ENCODE results near the gene NPAT.
A peak's percentile ranks its signal among the peaks of the same experiment; 100 is the strongest.
"Not testable (repeated sequence)": the region's sequence is repeated elsewhere in the genome, so short reads cannot be mapped to it uniquely, and the experiment has no call there.

The NPAT gene

GRCh38 chr11:108128772-108129171 lies 93.7 kb downstream of the NPAT start:
- TF ChIP-seq, protein P1, sequence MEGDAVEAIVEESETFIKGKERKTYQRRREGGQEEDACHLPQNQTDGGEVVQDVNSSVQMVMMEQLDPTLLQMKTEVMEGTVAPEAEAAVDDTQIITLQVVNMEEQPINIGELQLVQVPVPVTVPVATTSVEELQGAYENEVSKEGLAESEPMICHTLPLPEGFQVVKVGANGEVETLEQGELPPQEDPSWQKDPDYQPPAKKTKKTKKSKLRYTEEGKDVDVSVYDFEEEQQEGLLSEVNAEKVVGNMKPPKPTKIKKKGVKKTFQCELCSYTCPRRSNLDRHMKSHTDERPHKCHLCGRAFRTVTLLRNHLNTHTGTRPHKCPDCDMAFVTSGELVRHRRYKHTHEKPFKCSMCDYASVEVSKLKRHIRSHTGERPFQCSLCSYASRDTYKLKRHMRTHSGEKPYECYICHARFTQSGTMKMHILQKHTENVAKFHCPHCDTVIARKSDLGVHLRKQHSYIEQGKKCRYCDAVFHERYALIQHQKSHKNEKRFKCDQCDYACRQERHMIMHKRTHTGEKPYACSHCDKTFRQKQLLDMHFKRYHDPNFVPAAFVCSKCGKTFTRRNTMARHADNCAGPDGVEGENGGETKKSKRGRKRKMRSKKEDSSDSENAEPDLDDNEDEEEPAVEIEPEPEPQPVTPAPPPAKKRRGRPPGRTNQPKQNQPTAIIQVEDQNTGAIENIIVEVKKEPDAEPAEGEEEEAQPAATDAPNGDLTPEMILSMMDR (IDR thresholded peaks at IDR 0.05; ENCODE audit: extremely low read depth, insufficient read depth, missing control alignments), result no peak
- in situ Hi-C loops (cut with MboI; ENCODE audit: low pct_unique_long_range_greater_than_20kb, low sequenced_read_pairs, unreplicated experiment), result loop anchor here (10.0 kb wide), 1 partner anchor 526 kb away; no protein-coding TSS in a partner anchor

GRCh38 chr11:108125096-108125495 lies 97.3 kb downstream of the NPAT start:
- in situ Hi-C loops (cut with MboI; ENCODE audit: low pct_unique_long_range_greater_than_20kb, low sequenced_read_pairs, unreplicated experiment), result loop anchor here (10.0 kb wide), 1 partner anchor 530 kb away; no protein-coding TSS in a partner anchor
- DNase-seq (ENCODE audit: low spot score), result no peak
- TF ChIP-seq, protein P1 (IDR thresholded peaks at IDR 0.05; ENCODE audit: extremely low read depth, insufficient read depth, missing control alignments), result no peak

More at GRCh38 chr11:108128772-108129171, 93.7 kb downstream of the NPAT start:
- DNase-seq (ENCODE audit: low spot score), result no peak

DNA sequence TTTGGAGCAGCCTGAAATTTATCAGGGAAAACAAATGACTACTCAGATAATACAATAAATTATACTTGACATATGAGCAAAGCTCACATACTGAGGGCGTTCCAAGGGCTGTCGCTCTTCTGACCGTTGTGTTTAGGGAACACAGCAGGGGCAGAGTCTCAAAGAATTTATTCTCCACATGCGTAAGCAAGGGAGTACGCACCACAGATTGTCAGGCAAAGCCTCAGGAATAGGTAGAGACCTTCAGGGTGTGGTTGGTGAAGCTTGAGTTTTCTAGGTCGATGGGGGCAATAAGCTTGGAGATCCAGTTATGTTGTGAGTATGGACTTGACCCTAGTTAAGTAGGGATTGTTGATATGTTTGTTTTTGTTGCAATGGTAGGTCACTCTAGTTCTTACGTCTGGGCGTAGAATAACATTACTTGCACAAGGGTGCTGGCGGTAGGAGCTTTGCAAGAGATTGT lies 100.2 kb downstream of the NPAT start:
- DNase-seq (ENCODE audit: low spot score), result no peak
- TF ChIP-seq, protein P1 (IDR thresholded peaks at IDR 0.05; ENCODE audit: extremely low read depth, insufficient read depth, missing control alignments), result no peak
- in situ Hi-C loops (cut with MboI; ENCODE audit: low pct_unique_long_range_greater_than_20kb, low sequenced_read_pairs, unreplicated experiment), result loop anchor here (10.0 kb wide), 1 partner anchor 533 kb away; no protein-coding TSS in a partner anchor

DNA sequence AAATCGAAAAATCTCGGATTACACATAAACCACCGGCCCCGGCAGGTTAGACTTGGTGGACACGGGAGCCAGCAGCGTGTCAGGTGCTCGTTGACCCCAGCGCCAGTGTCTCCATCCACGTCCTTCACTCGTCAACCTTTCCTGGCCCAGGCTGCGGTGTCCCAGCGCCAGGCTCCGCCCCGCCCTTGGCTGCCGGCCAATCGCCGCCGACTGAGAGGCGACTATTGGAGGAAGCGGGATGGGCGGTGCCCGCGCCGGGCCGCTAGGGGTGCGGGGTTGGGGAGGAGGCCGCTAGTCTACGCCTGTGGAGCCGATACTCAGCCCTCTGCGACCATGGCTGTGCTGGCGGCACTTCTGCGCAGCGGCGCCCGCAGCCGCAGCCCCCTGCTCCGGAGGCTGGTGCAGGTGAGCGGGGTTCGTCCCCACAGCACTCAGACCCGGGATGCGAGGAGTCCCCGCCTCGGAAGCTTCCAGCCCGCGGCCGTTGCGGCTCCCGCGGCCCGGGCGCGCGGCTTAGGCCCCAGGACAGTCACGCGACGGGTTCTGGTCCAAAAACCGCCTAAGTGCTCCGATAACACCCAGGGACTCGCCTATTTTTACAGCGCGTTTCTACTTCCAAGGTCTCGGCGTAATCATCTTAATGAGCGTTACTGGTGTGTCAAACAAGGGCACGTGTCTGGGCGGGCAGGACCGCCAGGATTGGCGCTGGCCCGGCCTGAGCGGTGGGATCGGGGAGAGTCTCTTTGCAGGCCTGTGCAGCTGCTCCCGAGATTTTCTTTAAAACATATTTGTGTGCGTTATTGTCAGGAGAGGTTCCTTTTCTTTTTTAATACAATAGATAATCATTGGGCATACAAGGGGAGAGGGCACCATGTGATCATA lies 100.9 kb downstream of the NPAT start, which contains the start of gene ACAT1:
TSS of gene ACAT1 (plus strand) at position 294 of the 882 bp plus-strand sequence. CDS start at position 334, 40 bp downstream.
- in situ Hi-C loops (cut with MboI; ENCODE audit: low pct_unique_long_range_greater_than_20kb, low sequenced_read_pairs, unreplicated experiment), result loop anchor here (10.0 kb wide), 1 partner anchor 533 kb away; no protein-coding TSS in a partner anchor
- DNase-seq (ENCODE audit: low spot score), result peak; percentile 92
- TF ChIP-seq, protein P1 (IDR thresholded peaks at IDR 0.05; ENCODE audit: extremely low read depth, insufficient read depth, missing control alignments), result no peak

GRCh38 chr11:108120936-108121273 lies 101.5 kb downstream of the NPAT start:
- in situ Hi-C loops (cut with MboI; ENCODE audit: low pct_unique_long_range_greater_than_20kb, low sequenced_read_pairs, unreplicated experiment), result loop anchor here (10.0 kb wide), 1 partner anchor 534 kb away; no protein-coding TSS in a partner anchor
- DNase-seq (ENCODE audit: low spot score), result not testable (repeated sequence)

DNA sequence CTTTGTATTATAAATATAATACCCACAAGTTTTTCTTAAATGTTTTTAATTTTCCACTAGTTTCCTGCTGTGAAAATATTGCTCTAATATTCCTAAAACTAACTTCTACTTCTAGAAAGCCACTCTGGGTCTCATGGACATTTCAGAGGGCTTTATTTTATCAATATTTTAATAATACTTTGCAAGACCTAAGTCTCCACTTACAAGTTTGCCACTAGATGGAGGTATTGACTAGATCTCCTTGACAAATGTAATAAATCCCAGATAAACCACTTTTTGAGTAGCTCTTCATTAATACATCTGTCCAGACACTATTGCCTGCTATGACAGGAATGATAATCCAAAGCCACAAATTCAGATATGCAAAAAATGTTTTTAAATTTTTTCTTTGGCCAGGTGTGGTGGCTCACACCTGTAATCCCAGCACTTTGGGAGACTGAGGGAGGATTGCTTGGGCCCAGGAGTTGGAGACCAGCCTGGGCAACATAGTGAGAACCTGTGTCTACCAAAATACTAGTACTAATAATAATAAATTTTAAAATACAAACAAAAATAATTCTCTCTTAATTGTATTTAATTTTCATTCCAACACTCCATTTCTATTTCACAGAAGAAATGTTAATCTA lies 104.6 kb downstream of the NPAT start:
- peak; percentile 52 for DNase-seq (ENCODE audit: low spot score)
- TF ChIP-seq, protein P1 (IDR thresholded peaks at IDR 0.05; ENCODE audit: extremely low read depth, insufficient read depth, missing control alignments), result peak; percentile 49

More for the DNA sequence above, 104.6 kb downstream of the NPAT start:
- in situ Hi-C loops (cut with MboI; ENCODE audit: low pct_unique_long_range_greater_than_20kb, low sequenced_read_pairs, unreplicated experiment), result no loop called here
